BE2C (cell line): ENCODE data around the gene ZNF580.

Source experiments
- DNase-seq: peaks from one replicate; pipeline ENCODE4 v3.0.0-alpha.2; 2020
- H3K27me3 ChIP-seq: fragments of 250-450 bp; sonication (Bioruptor Pico); 2 replicates; pipeline ENCODE4 v1.5.1; 2020; ENCODE audit warnings: mild to moderate bottlenecking
- H3K36me3 ChIP-seq: fragments of 250-450 bp; sonication (Bioruptor Pico); 2 replicates; pipeline ENCODE4 v1.5.1; 2020; ENCODE audit warnings: mild to moderate bottlenecking
- H3K4me1 ChIP-seq: fragments of 250-450 bp; sonication (Bioruptor Pico); 2 replicates; pipeline ENCODE4 v1.5.1; 2020
- H3K4me3 ChIP-seq: 2 replicates; pipeline ENCODE4 v1.5.1; 2011; ENCODE audit warnings: low read depth, low read length
- H3K9me3 ChIP-seq: fragments of 250-450 bp; sonication (Bioruptor Pico); 2 replicates; pipeline ENCODE4 v1.5.1; 2020
- CTCF ChIP-seq: IDR thresholded peaks from 2 replicates; pipeline ENCODE4 v1.5.1; 2012; ENCODE audit warnings: mild to moderate bottlenecking, low read depth, low read length

ZNF580 gene

GRCh38 chr19:55680339-55681130, 39.7 kb downstream of the ZNF580 start:
- H3K4me3 ChIP-seq, result no peak overlapping the region
- peaks cover 14% of the 10 kb centered on the region for H3K4me1 ChIP-seq
- peaks cover 74% of the 10 kb centered on the region for H3K36me3 ChIP-seq
- no peak for TF ChIP-seq CTCF
- H3K27me3 ChIP-seq, result no peaks in the 10 kb centered on the region
- H3K9me3 ChIP-seq, result no peaks in the 10 kb centered on the region
- no peak for DNase-seq

- Histone ChIP-seq H3K4me1 (peaks cover 14% of the 10 kb centered on the region), H3K27me3 (no peaks in the 10 kb centered on the region), H3K4me3 (no peak overlapping the region), H3K9me3 (no peaks in the 10 kb centered on the region), H3K36me3 (peaks cover 83% of the 10 kb centered on the region)
- DNase-seq, result no peak
- no peak for TF ChIP-seq CTCF
Observed at GRCh38 chr19:55681131-55682092, 40.6 kb downstream of the ZNF580 start.

- Histone ChIP-seq H3K27me3 (no peaks in the 10 kb centered on the region), H3K4me1 (peaks cover 8% of the 10 kb centered on the region), H3K4me3 (no peak overlapping the region), H3K36me3 (peaks cover 77% of the 10 kb centered on the region), H3K9me3 (no peaks in the 10 kb centered on the region)
- no peak for DNase-seq
- TF ChIP-seq CTCF, result no peak
Observed at GRCh38 chr19:55683449-55684261, 42.9 kb downstream of the ZNF580 start.

- no peak for TF ChIP-seq CTCF
- DNase-seq, result peak; percentile 7
- H3K36me3 ChIP-seq, result peaks cover 76% of the 10 kb centered on the region
Observed at GRCh38 chr19:55684946-55685681, 44.3 kb downstream of the ZNF580 start.

GRCh38 chr19:55685776-55686175, 45.0 kb downstream of the ZNF580 start:
- H3K27me3 ChIP-seq, result no peaks in the 10 kb centered on the region
- no peak for TF ChIP-seq CTCF
- H3K9me3 ChIP-seq, result no peaks in the 10 kb centered on the region
- peaks cover 12% of the 10 kb centered on the region for H3K4me1 ChIP-seq
- DNase-seq, result no peak
- peaks cover 77% of the 10 kb centered on the region for H3K36me3 ChIP-seq
- H3K4me3 ChIP-seq, result no peak overlapping the region

More at GRCh38 chr19:55684946-55685681, 44.3 kb downstream of the ZNF580 start:
- H3K4me3 ChIP-seq, result no peak overlapping the region
- H3K27me3 ChIP-seq, result no peaks in the 10 kb centered on the region
- H3K4me1 ChIP-seq, result peaks cover 12% of the 10 kb centered on the region
- no peaks in the 10 kb centered on the region for H3K9me3 ChIP-seq
